OCI-M2 (cell line): ENCODE measurements around the gene DNASE1L2.

Source experiments
- DNase-seq: peaks from one replicate; lab custom pipeline; 2025; ENCODE audit not compliant: unreplicated experiment; lab: John Stamatoyannopoulos, UW

The DNASE1L2 gene

GRCh38 chr16:2284001-2284770 is 47.9 kb downstream of the DNASE1L2 start:
- DNase-seq, result no peak

- no peak for DNase-seq
Measured at GRCh38 chr16:2284797-2285576, 48.7 kb downstream of the DNASE1L2 start.

- no peak for DNase-seq
Measured at GRCh38 chr16:2285731-2286191, 49.5 kb downstream of the DNASE1L2 start.

GRCh38 chr16:2286550-2286949 is 50.3 kb downstream of the DNASE1L2 start:
- no peak for DNase-seq

GRCh38 chr16:2287916-2288547 is 51.8 kb downstream of the DNASE1L2 start:
- DNase-seq, result no peak
